Cerebellar cortex (tissue), 1 donor: Measurements from ENCODE around the gene ZNF627.
"Not testable (repeated sequence)": the region's sequence is repeated elsewhere in the genome, so short reads cannot be mapped to it uniquely, and the experiment has no call there.

Source experiments
- DNase-seq: peaks from one replicate; pipeline ENCODE4 v3.0.0-alpha.2; 2015; ENCODE audit warnings: low spot score

Gene ZNF627

DNA sequence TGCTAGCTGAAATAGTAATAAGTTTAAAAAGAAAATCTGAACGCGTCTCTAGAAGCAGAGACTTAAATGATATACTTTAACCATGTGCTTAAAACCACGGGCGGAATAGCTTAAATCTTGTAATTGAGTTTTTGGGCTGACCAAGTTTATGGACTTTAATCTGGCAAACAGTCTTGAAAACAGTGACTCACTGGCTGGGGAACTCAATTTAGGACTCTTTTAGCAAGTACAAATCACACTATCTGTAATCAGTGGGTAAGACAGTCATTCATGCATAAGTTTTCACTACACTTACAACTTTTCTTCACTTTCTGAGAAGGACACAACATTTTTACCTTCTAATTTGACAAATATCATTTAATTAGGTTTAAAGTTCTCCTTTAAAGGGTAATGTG lies 26.8 kb downstream of the ZNF627 start:
- no peak for DNase-seq

DNA sequence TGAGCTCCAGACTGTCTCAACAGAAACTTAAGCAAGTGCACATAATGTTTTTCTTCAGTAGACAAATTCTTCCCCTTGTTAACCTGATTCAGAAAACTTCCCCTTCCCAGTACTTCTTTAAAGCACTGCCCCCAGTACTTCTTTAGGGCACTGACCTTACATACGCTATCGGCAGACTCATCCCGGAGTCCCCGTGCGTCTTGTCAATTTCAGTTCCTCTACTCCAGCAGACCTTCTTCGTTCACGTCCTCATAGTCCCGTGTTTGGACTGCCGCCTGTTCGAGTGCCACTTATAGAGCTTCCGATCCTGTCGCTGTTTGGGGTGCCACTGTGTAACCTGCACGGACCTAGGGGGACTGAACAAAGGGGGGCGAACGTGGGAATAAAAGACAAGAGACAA lies 29.0 kb downstream of the ZNF627 start:
- no peak for DNase-seq

DNA sequence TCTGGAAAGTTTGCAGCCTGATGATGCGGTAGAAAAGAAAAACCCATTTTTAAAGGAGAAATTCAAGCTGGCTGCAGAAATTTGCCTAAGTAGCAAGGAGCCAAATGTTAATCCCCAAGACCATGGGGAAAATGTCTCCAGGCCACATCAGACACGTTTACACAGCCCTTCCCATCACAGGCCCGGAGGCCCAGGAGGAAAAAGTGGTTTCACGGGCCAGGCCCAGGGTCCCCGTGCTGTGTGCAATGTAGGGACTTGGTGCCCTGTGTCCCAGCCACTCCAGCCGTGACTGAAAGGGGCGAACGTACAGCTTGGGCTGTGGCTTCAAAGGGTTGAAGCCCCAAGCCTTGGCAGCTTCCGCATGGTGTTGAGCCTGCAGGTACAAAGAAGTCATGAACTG lies 35.9 kb downstream of the ZNF627 start:
- DNase-seq: no peak

DNA sequence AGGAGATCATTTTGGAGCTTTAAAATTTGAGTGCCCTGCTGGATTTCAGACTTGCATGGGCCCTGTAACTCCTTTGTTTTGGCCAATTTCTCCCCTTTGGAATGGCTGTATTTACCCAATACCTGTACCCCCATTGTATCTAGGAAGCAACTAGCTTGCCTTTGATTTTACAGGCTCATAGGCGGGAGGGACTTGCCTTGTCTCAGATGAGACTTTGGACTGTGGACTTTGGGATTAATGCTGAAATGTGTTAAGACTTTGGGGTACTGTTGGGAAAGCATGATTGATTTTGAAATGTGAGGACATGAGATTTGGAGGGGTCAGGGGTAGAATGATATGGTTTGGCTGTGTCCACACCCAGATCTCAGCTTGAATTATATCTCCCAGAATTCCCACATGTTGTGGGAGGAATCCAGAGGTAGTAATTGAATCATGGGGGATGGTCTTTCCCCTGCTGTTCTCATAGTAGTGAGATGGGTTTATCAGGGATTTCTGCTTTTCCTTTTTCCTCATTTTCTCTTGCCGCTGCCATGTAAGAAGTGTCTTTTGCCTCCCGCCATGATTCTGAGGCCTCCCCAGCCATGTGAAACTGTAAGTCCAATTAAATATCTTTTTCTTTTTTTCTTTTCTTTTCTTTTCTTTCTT lies 36.9 kb downstream of the ZNF627 start:
- not testable (repeated sequence) for DNase-seq

DNA sequence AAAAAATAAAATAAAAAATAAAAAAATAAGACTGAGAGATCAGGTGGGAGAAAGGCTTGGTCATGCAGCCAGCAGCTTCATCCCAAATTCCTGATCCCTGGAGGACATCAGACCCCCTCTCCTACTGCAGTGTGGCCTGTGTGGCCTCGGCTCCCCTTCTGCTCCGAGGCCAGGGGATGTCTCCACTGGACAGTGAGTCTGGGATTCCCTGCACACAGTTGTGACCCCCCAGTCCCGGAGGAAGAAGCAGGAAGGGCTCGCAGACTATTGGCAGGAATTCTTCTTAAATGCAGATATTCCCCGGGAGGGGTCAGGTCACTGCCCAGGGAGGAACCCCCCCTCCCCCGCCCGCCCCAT lies 41.9 kb downstream of the ZNF627 start:
- DNase-seq: no peak

DNA sequence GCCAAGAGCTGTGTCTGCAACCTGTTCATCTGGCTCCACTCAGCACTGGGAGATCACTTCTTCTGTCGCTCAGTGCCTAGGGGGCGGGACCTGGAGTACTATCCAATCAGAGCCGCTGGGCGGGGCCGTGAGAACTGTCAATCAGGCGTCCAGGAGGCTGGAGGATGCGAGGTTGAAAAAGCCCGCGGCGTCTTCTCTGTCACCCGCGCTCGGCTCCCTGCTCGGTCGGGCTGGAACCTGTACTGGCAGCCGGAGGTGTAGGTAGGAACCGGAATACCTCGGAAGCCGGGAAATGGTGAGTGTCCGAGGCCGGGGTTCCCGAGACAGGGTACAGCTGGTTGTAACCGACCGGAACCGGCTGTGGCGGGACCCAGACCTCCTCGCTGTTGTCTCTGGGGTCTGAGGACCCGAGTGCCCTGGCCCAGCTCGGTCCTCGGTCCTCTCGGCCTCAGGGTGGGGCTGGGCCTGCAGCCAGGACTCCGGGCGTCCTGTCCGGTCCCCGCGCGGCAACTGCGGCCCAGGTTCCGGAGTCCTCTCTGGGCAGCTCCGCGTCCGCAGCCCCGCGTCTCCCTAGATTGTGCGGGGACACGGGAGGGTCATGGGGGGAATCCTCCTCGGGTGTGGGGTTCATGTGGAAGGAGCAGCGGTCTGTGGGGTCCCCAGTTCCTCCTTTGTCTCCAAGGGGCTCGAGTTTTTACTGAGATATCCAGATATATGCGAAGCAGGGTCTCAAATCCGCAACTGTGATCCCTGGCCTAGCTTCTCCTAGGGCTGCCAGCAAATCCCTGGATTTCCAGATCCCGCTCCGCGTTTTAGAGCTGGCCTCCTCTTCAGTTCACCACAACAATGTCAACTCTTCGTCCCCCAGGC lies 42.6 kb downstream of the ZNF627 start:
- DNase-seq: peak; percentile 99

DNA sequence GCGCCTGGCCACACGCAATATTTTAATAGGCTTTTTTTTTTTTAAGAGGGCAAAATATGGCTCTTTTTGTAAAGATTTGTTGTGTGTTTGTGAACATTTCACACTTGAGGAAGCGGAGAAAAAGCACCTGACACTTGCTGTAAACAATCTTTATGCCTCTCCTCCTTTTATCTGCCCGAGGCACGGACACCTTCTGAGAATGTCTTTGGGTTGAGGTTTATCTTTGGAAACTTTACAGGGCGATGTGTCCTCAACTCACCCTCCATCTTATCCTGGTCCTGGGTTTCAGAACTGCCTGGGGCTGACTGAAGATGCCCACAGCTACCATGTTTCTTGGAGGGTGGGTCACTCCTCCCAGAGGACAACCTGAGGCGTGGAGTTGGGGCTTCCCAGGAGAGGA lies 44.0 kb downstream of the ZNF627 start:
- DNase-seq: no peak

DNA sequence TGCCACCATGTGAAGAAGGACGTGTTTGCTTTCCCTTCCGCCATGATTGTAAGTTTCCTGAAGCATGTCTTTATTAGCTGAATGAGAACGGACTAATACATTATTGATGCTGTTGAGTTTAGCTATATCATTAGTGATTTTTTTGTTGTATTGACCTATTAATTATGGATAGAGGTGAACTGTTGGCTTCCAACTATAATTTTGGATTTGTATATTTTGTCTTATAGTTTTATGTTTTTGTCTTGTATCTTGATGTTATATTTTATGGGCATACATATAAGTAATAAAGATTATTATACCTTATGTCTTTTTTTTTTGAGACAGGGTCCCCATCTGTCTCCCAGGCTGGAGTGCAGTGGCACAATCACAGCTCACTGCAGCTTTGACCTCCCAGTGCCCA lies 45.6 kb downstream of the ZNF627 start:
- no peak for DNase-seq

DNA sequence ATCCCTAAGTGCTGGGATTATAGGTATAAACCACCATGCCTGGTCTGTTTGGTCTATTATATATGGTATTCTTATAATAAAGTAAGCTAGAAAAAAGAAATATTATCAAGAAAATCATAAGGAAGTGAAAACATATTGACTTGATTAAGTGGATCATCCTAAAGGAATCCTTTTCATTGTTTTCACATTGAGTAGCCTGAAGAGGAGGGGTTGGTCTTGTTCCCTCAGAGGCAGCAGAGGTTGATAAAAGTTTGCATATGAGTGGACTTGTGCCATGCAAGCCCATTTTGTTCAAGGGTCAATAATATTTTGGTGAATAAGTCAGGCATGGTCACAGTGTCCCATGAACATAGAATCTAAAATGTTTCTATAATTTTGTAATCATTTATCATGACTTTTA lies 52.7 kb downstream of the ZNF627 start:
- DNase-seq: no peak

DNA sequence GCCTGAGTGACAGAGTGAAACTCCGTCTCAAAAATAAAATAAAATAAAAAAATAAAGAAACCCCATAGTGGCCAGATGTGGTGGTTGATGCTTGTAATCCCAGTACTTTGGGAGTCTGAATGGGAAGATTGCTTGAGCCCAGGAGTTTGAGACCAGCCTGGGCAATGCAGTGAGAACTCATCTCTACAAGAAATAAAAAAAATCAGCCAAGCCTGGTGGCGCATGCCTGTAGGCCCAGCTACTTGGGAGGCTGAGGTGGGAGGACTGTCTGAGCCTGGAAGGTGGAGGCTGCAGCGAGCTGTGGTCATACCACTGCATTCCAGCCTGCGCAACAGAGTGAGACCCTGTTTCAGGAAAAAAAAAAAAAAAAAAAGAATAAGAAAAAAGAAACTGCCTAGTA lies 53.8 kb downstream of the ZNF627 start:
- no peak for DNase-seq

DNA sequence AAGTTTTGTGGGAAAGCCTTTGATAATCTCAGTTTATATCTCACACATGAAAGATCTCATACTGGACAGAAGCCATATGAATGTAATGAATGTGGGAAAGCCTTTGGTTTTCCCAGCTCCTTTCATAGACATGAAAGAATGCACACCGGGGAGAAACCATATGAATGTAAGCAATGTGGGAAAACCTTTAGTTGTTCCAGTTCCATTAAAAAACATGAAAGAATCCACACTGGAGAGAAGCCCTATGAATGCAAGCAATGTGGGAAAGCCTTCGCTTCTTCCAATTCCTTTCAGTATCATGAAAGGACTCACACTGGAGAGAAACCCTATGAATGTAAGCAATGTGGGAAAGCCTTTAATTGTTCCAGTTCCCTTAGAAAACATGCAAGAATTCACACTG lies 54.8 kb downstream of the ZNF627 start:
- DNase-seq: no peak

DNA sequence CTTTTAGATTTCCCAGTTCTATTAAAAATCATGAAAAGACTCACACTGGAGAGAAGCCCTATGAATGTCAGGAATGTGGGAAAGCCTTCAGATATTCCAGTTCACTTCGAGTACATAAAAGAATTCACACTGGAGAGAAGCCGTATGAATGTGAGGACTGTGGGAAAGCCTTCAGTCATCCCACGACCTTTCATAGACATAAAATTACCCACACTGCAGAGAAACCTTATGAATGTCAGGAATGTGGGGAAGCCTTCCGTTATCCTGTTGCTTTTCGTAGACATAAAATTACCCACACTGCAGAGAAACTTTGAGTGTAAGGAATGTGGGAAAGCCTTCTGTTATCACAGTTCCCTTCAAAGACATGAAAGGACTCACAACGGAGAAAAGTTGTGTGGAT lies 55.2 kb downstream of the ZNF627 start:
- DNase-seq: no peak

DNA sequence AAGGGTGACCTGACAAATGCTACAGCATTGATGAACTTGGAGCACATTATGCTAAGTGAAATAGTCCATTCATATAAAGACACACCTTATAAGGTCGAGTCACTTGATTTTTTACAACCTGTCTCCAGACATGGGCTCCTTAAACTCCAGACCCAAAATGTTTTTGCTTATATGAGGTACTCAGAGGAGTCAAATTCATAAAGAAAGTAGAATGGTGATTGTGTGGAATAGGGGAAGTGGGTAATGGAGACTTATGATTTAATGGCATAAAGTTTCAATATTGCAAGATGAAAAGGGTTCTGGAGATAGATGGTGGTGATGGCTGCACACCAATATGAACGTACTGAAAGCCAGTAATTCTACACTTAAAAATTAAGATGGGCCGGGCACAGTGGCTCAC lies 59.3 kb downstream of the ZNF627 start:
- DNase-seq: no peak

DNA sequence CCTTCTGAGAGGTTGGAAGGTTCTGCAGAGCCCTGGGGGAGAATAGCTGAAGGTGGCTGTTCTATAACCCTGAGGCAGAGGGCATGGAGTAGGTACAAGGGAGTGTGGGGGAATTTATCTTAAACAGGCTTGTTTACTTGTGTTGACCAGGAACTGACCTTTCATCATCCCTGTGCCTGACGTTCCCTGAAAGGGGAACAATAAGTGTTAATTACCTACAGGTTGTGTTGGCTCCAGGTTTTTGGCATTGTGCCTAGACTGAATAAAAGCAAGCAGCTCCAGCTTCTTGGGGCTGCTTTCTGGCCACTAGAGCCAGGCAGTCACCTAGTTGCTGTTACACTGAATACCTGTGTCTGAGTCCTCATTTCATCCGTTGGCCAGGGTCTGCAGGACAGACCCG lies 60.0 kb downstream of the ZNF627 start:
- peak; percentile 16 for DNase-seq

DNA sequence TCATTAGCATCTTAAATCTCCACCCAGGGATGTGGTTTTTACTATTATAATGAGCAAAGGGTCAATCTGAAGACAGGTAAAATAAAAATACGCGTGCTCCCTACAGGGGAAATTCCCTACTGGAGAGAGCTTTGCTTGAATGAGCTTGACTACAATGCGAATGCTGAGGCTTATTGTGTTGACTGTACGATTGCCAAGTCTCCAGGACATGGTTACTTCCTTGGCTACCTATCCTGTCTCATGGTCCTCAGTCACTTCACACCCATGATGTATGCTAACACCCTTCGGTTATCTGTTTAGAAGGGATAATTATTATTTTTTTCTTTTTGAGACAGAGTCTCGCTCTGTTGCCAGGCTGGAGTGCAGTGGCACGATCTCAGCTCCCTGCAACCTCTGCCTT lies 61.7 kb downstream of the ZNF627 start:
- DNase-seq: no peak

DNA sequence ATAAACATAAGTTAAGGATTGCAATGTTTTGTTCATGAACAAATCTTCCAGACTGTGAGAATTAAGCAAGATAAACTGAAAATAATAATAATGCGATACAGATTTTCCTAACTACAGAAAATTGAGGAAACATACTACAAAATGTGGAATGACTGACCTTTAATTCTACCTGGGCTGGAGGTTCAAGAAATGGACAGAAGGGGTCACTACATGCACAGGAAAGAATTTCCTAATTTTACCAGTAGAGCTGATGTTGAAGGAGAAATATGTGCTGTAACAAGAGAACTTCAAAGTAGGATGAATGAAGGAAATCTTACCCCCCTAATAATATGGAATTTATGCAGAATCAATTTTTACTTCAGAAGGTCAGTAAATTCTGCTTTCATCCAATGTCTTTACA lies 62.3 kb downstream of the ZNF627 start:
- peak; percentile 19 for DNase-seq

DNA sequence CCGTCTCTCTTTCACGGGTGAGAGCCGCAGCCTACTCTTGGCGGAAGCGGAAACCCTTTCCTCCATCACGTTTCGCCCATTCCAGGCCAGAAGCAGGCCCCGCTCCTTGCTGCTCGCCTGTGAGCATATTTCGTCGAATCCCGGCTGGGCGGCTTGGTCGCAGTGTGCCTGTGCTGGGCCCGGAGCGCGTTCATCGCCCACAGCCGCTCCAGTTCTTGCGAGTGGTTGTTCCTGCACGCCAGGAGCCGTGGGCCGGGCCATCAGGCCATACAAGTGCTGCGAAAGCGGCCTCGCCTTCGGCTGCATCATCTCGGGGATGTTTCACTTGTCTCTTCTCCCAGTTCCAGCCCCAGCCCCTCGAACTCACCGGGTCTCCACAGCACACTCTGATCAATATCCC lies 65.0 kb downstream of the ZNF627 start:
- DNase-seq: no peak

DNA sequence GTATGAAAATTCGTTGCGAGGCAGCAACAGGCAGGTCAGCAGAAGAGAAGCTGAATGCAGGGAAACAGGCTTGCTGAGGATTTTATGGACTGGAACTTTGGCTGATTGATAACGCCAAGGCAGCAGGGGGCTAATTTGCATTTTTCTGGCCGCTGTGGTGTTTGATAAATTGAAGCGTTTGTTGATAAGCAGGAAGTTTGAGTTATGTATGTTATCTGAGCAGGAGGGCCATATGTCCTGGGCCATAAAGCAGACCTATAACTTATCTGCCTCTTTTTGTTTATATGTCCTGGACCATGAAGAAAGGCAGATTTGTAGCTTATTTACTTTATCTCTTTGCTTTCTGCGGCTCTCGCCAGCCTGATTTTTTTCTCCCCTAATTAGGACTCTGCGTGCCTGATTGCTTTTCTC lies 65.9 kb downstream of the ZNF627 start:
- no peak for DNase-seq
